ENCODE results near the gene RAF1. TPM values are rescaled to one million over a fixed set of nuclear protein-coding genes. Genes with fewer than 3 reads are reported as not detected.

RAF1 gene
- total RNA-seq, 1 experiment from 2014 or later = 64.3 TPM

DNA sequence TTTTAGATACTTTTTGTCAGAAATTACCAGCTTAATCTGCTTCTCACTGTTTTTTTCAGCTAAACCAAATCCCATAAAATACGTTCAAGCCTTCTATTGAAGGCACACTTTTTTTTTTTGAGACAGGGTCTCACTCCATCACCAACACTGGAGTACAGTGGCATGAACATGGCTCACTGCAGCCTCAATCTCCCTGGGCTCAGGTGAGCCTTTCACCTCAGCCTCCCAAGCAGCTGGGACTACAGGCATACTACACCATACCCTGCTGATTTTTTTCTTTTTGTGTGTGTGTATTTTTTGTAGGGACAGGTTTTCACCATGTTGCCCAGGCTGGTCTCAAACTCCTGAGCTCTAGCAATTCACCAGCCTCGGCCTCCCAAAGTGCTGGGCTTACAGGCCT lies 3.7 kb downstream of the RAF1 start:
- RAD21 ChIA-PET (ENCODE audit: low non-redundant PET in 1 of 2, low total read pairs in 2 of 2, uncharacterized antibody in 2 of 2, unreplicated experiment in 2 of 2) = no interaction called here
- no peaks in the 10 kb centered on the region for H3K9me3 ChIP-seq (ENCODE audit: control insufficient read depth in 1 of 2, insufficient read depth in 1 of 2, low read depth in 1 of 2, low read length in 2 of 2)
- POLR2A ChIA-PET = interaction anchor here (0.6 kb wide), 1 partner anchor 136 kb away, joined by 6 read pairs; no protein-coding TSS in a partner anchor
- DNase-seq (ENCODE audit: low read depth, low spot score) = no peak
- H2AFZ ChIP-seq (ENCODE audit: low read depth, low read length, poor library complexity, severe bottlenecking) = no peak overlapping the region
- H3K79me2 ChIP-seq (ENCODE audit: insufficient read depth, low read length) = peaks cover 87% of the 10 kb centered on the region
- BruUV-seq (replicated peaks) = no TSS peak
- H3K4me1 ChIP-seq (ENCODE audit: control insufficient read depth in 1 of 2, insufficient read depth in 2 of 2, low read length in 2 of 2) = peaks cover 37 to 48% of the 10 kb centered on the region in 2 experiments
- no peak overlapping the region for H3K4me3 ChIP-seq (replicated peaks in 1 of 2; ENCODE audit: low read depth in 1 of 2, low read length in 2 of 2)
- TF ChIP-seq, protein P1, sequence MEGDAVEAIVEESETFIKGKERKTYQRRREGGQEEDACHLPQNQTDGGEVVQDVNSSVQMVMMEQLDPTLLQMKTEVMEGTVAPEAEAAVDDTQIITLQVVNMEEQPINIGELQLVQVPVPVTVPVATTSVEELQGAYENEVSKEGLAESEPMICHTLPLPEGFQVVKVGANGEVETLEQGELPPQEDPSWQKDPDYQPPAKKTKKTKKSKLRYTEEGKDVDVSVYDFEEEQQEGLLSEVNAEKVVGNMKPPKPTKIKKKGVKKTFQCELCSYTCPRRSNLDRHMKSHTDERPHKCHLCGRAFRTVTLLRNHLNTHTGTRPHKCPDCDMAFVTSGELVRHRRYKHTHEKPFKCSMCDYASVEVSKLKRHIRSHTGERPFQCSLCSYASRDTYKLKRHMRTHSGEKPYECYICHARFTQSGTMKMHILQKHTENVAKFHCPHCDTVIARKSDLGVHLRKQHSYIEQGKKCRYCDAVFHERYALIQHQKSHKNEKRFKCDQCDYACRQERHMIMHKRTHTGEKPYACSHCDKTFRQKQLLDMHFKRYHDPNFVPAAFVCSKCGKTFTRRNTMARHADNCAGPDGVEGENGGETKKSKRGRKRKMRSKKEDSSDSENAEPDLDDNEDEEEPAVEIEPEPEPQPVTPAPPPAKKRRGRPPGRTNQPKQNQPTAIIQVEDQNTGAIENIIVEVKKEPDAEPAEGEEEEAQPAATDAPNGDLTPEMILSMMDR (IDR thresholded peaks at IDR 0.05 in 2 of 3, conservative IDR thresholded peaks at IDR 0.05 in 1 of 3; ENCODE audit: borderline replicate concordance in 1 of 3, insufficient read depth in 1 of 3, low read depth in 2 of 3, low read length in 2 of 3) = no peak
- TF ChIP-seq YY1 (IDR thresholded peaks at IDR 0.05; ENCODE audit: extremely low read depth, insufficient replicate concordance, low read depth, low read length) = no peak
- H3K27me3 ChIP-seq (ENCODE audit: insufficient read depth, low read length) = no peaks in the 10 kb centered on the region
- peaks cover 13% of the 10 kb centered on the region; the same call in 1 of the 2 replicates for H4K20me1 ChIP-seq (ENCODE audit: insufficient read depth)
- no peaks in the 10 kb centered on the region for H3K36me3 ChIP-seq (ENCODE audit: control insufficient read depth in 1 of 2, insufficient read depth in 2 of 2, low read length in 2 of 2)
- CTCF ChIA-PET = no interaction called here
- H3K9me2 ChIP-seq (ENCODE audit: insufficient read depth) = no peaks in the 10 kb centered on the region
- H3K27ac ChIP-seq (ENCODE audit: low read depth, low read length) = no peak overlapping the region
- intact Hi-C loops (cut with micrococcal nuclease) = loop anchor here (5.0 kb wide), 1 partner anchor 103 kb away; the partner anchor contains the start of gene MKRN2
- peak overlapping the region; percentile 54; the same call in 1 of the 2 replicates for H3K4me2 ChIP-seq (ENCODE audit: low read length)
- ATAC-seq = no peak
- no peak overlapping the region for H3K9ac ChIP-seq (ENCODE audit: low read length)

DNA sequence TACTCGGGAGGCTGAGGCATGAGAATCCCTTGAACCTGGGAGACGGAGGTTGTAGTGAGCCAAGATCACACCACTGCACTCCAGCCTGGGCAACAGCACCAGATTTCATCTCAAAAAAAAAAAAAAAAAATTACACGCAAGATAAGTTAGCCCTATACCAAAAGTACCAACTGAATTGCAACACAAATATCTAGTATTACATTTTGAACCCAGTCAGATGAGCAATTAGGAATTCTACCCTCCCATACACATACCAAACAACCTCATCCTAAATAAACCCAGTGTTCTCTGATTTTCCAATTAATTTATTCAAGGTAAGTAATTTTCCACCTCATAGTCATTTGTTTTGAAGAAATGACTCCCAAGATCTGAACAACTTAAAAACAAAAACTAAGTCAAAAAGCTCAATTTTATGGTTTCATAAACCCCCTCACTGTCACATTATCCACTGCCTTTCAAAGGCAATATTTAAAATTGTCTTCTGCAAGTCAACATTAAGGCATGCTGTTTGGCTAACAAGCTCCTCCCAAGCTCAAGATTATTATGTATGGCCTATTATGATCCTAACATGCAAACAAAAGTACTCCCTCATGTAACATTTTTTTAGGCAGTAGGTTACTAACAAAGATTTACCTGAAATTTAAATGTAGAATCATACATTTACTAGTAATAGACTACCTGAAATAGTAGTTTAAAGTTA lies 4.5 kb downstream of the RAF1 start:
- RAD21 ChIA-PET (ENCODE audit: low non-redundant PET in 1 of 2, low total read pairs in 2 of 2, uncharacterized antibody in 2 of 2, unreplicated experiment in 2 of 2) = no interaction called here
- POLR2A ChIA-PET = interaction anchor here (0.6 kb wide), 1 partner anchor 34 kb away, joined by 3 read pairs; no protein-coding TSS in a partner anchor
- Histone ChIP-seq H4K20me1 (ENCODE audit: insufficient read depth) (peaks cover 13% of the 10 kb centered on the region; the same call in 1 of the 2 replicates), H3K36me3 (ENCODE audit: control insufficient read depth in 1 of 2, insufficient read depth in 2 of 2, low read length in 2 of 2) (no peaks in the 10 kb centered on the region), H3K4me1 (ENCODE audit: control insufficient read depth in 1 of 2, insufficient read depth in 2 of 2, low read length in 2 of 2) (peaks cover 37 to 48% of the 10 kb centered on the region in 2 experiments), H3K27ac (ENCODE audit: low read depth, low read length) (peak overlapping the region; percentile 27; the same call in 1 of the 2 replicates), H3K4me2 (ENCODE audit: low read length) (peak overlapping the region; percentile 54), H2AFZ (ENCODE audit: low read depth, low read length, poor library complexity, severe bottlenecking) (no peak overlapping the region), H3K9me3 (ENCODE audit: control insufficient read depth in 1 of 2, insufficient read depth in 1 of 2, low read depth in 1 of 2, low read length in 2 of 2) (no peaks in the 10 kb centered on the region), H3K9ac (ENCODE audit: low read length) (no peak overlapping the region), H3K9me2 (ENCODE audit: insufficient read depth) (no peaks in the 10 kb centered on the region), H3K79me2 (ENCODE audit: insufficient read depth, low read length) (peaks cover 94% of the 10 kb centered on the region), H3K4me3 (replicated peaks in 1 of 2; ENCODE audit: low read depth in 1 of 2, low read length in 2 of 2) (no peak overlapping the region), H3K27me3 (ENCODE audit: insufficient read depth, low read length) (no peaks in the 10 kb centered on the region)
- CTCF ChIA-PET = no interaction called here
- no peak for TF ChIP-seq FOSL1 (IDR thresholded peaks at IDR 0.05; ENCODE audit: low read depth)
- no peak for TF ChIP-seq POLR2AphosphoS5 (IDR thresholded peaks at IDR 0.05; ENCODE audit: low read depth, low read length)
- no peak for TF ChIP-seq YY1 (IDR thresholded peaks at IDR 0.05; ENCODE audit: extremely low read depth, insufficient replicate concordance, low read depth, low read length)
- TF ChIP-seq RAD21 (IDR thresholded peaks at IDR 0.05; ENCODE audit: low read depth) = no peak
- TF ChIP-seq SP1 (IDR thresholded peaks at IDR 0.05; ENCODE audit: low read depth) = no peak
- TF ChIP-seq, protein P2, sequence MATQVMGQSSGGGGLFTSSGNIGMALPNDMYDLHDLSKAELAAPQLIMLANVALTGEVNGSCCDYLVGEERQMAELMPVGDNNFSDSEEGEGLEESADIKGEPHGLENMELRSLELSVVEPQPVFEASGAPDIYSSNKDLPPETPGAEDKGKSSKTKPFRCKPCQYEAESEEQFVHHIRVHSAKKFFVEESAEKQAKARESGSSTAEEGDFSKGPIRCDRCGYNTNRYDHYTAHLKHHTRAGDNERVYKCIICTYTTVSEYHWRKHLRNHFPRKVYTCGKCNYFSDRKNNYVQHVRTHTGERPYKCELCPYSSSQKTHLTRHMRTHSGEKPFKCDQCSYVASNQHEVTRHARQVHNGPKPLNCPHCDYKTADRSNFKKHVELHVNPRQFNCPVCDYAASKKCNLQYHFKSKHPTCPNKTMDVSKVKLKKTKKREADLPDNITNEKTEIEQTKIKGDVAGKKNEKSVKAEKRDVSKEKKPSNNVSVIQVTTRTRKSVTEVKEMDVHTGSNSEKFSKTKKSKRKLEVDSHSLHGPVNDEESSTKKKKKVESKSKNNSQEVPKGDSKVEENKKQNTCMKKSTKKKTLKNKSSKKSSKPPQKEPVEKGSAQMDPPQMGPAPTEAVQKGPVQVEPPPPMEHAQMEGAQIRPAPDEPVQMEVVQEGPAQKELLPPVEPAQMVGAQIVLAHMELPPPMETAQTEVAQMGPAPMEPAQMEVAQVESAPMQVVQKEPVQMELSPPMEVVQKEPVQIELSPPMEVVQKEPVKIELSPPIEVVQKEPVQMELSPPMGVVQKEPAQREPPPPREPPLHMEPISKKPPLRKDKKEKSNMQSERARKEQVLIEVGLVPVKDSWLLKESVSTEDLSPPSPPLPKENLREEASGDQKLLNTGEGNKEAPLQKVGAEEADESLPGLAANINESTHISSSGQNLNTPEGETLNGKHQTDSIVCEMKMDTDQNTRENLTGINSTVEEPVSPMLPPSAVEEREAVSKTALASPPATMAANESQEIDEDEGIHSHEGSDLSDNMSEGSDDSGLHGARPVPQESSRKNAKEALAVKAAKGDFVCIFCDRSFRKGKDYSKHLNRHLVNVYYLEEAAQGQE (IDR thresholded peaks at IDR 0.05; ENCODE audit: low read depth) = no peak
- no peak for TF ChIP-seq SIN3A (IDR thresholded peaks at IDR 0.05; ENCODE audit: low read depth)
- TF ChIP-seq POLR2A (IDR thresholded peaks at IDR 0.05; ENCODE audit: borderline replicate concordance, extremely low read depth, insufficient read depth, insufficient read length) = no peak
- TF ChIP-seq, protein P3, sequence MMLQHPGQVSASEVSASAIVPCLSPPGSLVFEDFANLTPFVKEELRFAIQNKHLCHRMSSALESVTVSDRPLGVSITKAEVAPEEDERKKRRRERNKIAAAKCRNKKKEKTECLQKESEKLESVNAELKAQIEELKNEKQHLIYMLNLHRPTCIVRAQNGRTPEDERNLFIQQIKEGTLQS (IDR thresholded peaks at IDR 0.05) = no peak
- no peak for TF ChIP-seq EZH2 (IDR thresholded peaks at IDR 0.05)
- intact Hi-C loops (cut with micrococcal nuclease) = loop anchor here (5.0 kb wide), 1 partner anchor 102 kb away; the partner anchor contains the start of gene MKRN2
- no TSS peak for BruUV-seq (replicated peaks)
- DNase-seq (ENCODE audit: low read depth, low spot score) (no peak), ATAC-seq (no peak)
